ENCODE data around the gene VEGFD.

- TF ChIP-seq EZH2 (IDR thresholded peaks at IDR 0.05; ENCODE audit: low read length) (no peak), CTCF (optimal IDR thresholded peaks at IDR 0.05 in 1 of 3, IDR thresholded peaks at IDR 0.05 in 1 of 3, conservative IDR thresholded peaks at IDR 0.05 in 1 of 3; ENCODE audit: extremely low read depth in 1 of 3, insufficient read depth in 2 of 3, low read length in 3 of 3) (no peak)
These were observed 85.4 kb downstream of the VEGFD start for GRCh38 chrX:15298780-15299179.

All from keratinocyte (primary cell).